NCI-H128 (cell line): Measurements from ENCODE around the gene KIF17.

ENCODE experiments used
- DNase-seq: peaks from one replicate; lab custom pipeline; 2025; ENCODE audit not compliant: unreplicated experiment; lab: John Stamatoyannopoulos, UW

KIF17 gene

GRCh38 chr1:20663365-20663764 lies 54.4 kb downstream of the KIF17 start:
- no peak for DNase-seq

DNA sequence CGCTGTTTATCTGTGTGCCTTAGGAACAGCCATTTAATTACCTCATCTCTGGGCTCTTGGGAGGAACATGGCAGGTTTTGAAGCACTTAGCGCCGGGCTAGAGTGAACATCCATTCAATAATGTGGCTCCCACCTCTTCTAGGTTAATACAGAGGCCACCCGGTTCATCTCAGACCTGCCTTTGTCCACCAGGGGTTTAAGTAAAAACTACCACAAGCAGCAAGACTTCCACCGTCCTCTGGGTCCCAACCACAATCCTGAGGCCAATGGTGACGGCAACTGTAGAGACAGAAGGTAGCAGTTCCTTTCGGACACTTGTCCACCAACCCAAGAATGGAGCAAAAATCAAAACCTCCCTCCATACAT lies 55.7 kb downstream of the KIF17 start:
- DNase-seq = no peak

- DNase-seq = peak; percentile 97
These were observed 56.3 kb downstream of the KIF17 start, which contains the start of gene DDOST for GRCh38 chr1:20661207-20662109. TSS of gene DDOST (minus strand) at chr1:20661369. CDS start at chr1:20661350, 19 bp downstream.

DNA sequence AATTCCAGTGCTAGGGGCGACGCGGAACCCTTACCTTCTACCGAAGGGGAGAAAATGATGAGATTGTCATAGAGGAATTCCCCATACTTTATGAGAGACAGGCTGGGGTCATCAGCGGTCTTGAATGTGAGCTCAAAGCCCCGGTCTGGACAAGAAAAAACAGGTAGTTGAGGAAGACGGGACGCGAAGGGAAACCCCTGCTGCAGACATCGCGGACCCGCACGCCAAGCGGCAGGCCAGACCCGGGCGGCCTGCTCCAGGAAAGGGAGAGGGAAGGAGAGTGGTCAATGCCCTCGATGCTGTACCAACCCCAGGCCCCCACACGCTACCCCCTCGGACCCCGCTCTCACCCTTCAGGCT lies 57.0 kb downstream of the KIF17 start:
- no peak for DNase-seq

DNA sequence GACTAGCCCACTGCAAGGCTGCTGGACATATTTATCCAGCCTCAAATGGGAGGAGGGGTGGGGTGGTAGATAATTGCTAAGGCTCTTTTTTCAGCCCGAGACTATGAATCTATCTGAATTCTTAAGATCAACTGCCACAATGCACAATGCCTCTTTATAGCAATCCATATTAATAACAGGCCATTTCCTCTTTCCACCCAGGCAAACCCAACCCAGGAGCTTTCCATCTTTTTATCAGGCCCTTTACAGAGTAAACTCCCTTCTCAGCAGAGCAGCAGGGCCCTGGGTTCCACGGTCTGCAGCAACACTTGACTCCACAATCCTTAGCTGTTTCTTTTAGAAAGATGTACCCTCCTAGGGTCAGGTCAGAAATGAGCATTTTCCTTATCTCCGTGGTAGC lies 57.4 kb downstream of the KIF17 start:
- no peak for DNase-seq

GRCh38 chr1:20658166-20658915 lies 59.5 kb downstream of the KIF17 start:
- no peak for DNase-seq

GRCh38 chr1:20657024-20657423 lies 60.8 kb downstream of the KIF17 start:
- DNase-seq = no peak

GRCh38 chr1:20654104-20654690 lies 63.6 kb downstream of the KIF17 start:
- DNase-seq = no peak

DNA sequence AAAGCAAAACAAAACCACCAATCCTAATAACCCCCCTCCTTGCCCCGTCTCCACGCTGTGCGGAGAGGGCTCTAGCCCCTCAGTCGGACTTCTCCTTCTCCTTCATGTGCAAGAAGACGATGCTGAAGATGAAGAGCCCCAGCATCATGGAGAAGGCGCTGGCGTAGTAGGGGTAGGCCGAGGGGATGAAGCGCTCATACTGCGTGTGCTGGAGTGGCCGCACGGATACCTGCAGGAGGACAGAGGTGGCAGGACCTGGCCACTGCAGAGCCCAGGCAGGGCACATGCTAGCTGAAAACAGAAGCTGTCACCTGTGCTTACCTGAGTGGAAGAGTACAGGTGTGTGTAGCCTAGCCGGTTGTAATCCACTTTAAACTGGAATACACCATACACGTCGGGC lies 65.5 kb downstream of the KIF17 start:
- DNase-seq = no peak

GRCh38 chr1:20648946-20649345 lies 68.9 kb downstream of the KIF17 start:
- no peak for DNase-seq

- DNase-seq = no peak
These were observed 69.4 kb downstream of the KIF17 start for GRCh38 chr1:20648438-20648837.

- no peak for DNase-seq
These were observed 72.4 kb downstream of the KIF17 start for GRCh38 chr1:20645414-20645813.

GRCh38 chr1:20644416-20644815 lies 73.4 kb downstream of the KIF17 start:
- no peak for DNase-seq

DNA sequence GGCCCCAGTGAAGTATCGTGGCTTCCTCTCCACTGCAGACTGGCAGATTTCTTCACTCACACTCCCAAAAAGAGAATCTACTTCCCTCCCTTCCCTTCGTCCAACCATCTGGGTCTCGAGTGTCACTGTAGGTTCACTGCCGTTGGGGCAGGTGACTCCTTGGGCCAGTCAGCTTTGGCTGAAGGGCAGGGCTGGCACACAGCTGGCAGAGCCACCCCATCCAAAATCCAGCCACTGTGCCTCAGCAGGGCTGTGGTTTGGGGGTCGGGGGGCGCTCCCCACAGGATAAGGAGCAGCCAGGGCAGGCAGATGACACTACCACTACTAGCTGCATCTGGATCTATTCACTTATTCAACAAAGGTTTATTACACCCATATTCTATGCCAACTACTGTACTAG lies 74.7 kb downstream of the KIF17 start:
- DNase-seq = no peak

GRCh38 chr1:20641975-20642374 lies 75.8 kb downstream of the KIF17 start:
- DNase-seq = no peak

DNA sequence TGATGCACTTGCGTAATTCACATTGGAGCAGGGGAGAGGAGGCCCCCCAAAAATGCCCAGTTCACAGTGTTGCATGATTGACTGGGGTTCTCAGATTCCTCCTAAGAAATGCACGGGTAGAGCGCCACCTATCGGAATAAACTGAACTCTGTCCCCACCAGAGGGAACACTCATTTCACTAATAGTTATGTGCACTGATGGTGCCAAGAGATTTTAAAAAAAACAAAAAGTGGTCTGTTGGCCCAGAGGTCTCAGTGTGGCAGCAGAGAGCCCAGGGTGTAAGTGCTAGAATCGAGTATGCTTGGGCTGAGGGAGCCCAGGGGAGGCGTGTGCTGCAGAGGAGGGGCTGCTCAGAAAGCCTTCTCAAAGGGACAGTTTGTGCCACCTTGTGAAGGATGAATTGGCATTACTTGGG lies 77.6 kb downstream of the KIF17 start:
- DNase-seq = peak; percentile 14

DNA sequence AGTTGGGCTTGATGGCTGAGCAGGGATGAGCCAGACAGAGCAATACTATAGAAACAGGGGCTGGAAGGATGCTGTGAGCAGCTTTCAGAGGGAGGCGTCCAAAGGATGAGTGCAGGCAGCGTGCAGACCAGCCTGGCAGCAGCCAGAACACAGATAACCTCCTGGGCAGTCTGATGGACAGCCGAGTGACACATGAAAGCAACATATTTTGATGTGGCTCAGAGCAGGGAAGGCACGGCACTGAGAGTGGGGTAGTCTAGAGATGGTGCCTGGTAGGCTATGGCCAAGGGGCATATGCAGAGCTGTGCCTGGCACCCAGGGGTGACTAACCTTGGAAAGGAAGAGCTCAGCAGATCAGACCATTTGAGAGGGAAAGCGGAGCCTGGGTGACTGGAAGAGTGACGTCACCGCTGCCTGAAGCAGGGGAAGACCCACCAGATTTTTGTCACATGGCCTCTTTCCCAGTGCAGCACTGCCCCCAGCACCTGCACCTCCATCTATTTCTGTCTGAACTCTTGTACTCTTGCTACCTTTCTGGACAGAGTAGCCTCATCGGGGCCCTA lies 80.9 kb downstream of the KIF17 start:
- no peak for DNase-seq

GRCh38 chr1:20634594-20635084 lies 83.2 kb downstream of the KIF17 start:
- DNase-seq = peak; percentile 77

GRCh38 chr1:20634065-20634593 lies 83.7 kb downstream of the KIF17 start:
- no peak for DNase-seq

- peak; percentile 64 for DNase-seq
These were observed 84.4 kb downstream of the KIF17 start, which contains the start of gene PINK1 for GRCh38 chr1:20633190-20634064. TSS of gene PINK1 (plus strand) at chr1:20633458. CDS start at chr1:20633549, 91 bp downstream.
